Natural killer cell treated with Interleukin-12 subunit alpha and Interleukin-12 subunit beta and Interleukin-15 and Interleukin-18, amount 100 ng/mL, for 72 hours (primary cell): ENCODE results near the gene ALDOC. TPM values are rescaled to one million over a fixed set of nuclear protein-coding genes. Genes with fewer than 3 reads are reported as not detected.

Experiments used
- ATAC-seq, 2 donors: fragments of 150-1000 bp; cut with Tn5 transposase in 1 of 2; sonication (Bioruptor Pico), chemical (Tn5 transposase) in 1 of 2; 2 replicates each; pipeline ENCODE4 v1.10.0; 2021
- DNase-seq: peaks from one replicate; pipeline ENCODE4 v3.0.0; 2022; ENCODE audit warnings: low spot score
- H3K27ac Mint-ChIP-seq, 2 donors: 1 replicate in 1 of 2; 2 replicates in 1 of 2; pipeline ENCODE4 v1.8.0; 2022; ENCODE audit warnings: mixed read lengths in 2 of 2, mild to moderate bottlenecking in 1 of 2, moderate library complexity in 1 of 2
- H3K27me3 Mint-ChIP-seq, 2 donors: 1 replicate in 1 of 2; 2 replicates in 1 of 2; pipeline ENCODE4 v1.8.0; 2022; ENCODE audit warnings: mixed read lengths in 2 of 2
- H3K36me3 Mint-ChIP-seq: one replicate; pipeline ENCODE4 v1.8.0; 2022; ENCODE audit warnings: mixed read lengths
- H3K4me1 Mint-ChIP-seq, 2 donors: 1 replicate in 1 of 2; 2 replicates in 1 of 2; pipeline ENCODE4 v1.8.0; 2022; ENCODE audit warnings: low read depth in 2 of 2, mixed read lengths in 2 of 2, mild to moderate bottlenecking in 1 of 2
- H3K4me3 Mint-ChIP-seq: one replicate; pipeline ENCODE4 v1.8.0; 2022; ENCODE audit warnings: mixed read lengths
- H3K9me3 Mint-ChIP-seq: 2 replicates; pipeline ENCODE4 v1.8.0; 2022; ENCODE audit warnings: mixed read lengths
- total RNA-seq, 2 donors: library from RNA; stranded (reverse); gene quantifications; one replicate each; pipeline ENCODE4 v1.2.3, GENCODE V29; 2022

ALDOC gene
- total RNA-seq, 2 donors from 2014 or later, result 36.8 to 164 TPM

DNA sequence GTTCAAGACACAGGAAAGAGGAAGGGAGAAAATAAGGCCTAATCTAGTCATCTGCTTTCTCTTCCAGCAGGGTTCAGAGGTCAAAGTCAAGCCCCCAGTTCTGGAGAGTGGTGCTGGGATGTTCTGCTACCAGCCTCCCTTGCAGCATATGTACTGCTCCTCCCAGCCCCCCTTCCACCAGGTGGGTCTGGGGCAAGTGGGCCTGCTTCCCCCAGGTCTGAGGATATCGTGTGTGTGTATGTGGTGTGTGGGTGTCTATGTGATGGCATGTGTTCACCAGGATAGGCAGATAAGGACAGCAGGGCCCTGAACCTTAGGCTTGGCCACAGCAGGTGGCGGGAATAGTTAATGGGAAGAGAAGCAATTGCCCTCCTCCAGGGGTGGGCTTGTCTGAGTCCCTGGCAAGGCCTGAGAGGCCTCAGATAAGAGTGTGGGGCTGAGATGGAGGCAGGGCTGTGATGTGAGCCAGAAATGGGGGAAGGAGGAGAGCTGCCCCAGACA lies 49.5 kb downstream of the ALDOC start:
- Mint-ChIP-seq H3K4me3 (no peak overlapping the region), H3K27ac (no peak overlapping the region), H3K9me3 (no peaks in the 10 kb centered on the region), H3K36me3 (no peaks in the 10 kb centered on the region), H3K4me1 (no peaks in the 10 kb centered on the region), H3K27me3 (no peaks in the 10 kb centered on the region)
- ATAC-seq, result no peak
- DNase-seq, result no peak

DNA sequence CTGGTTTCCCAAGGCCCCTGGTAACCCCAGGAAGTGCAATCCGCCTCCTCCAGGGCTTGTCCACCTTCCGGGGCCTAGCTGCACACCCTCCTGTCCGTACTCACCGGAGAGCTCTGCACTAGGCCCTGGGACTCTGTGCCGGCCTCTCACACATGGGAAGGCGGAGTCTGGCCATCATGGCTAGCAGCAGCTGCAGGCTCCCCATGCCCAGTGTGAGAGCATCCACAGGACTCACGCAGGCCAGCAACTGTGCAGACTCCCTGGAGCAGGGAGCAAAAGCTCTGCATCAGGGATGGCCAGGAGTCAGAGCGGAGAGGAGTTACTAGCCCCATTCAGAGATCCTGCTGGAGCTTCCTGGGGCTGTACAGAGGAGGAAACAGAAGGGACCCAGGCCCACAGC lies 50.3 kb downstream of the ALDOC start:
- Mint-ChIP-seq H3K9me3 (no peaks in the 10 kb centered on the region), H3K27me3 (no peaks in the 10 kb centered on the region), H3K36me3 (no peaks in the 10 kb centered on the region), H3K27ac (no peak overlapping the region), H3K4me3 (no peak overlapping the region), H3K4me1 (no peaks in the 10 kb centered on the region)
- no peak for DNase-seq
- ATAC-seq, result no peak

DNA sequence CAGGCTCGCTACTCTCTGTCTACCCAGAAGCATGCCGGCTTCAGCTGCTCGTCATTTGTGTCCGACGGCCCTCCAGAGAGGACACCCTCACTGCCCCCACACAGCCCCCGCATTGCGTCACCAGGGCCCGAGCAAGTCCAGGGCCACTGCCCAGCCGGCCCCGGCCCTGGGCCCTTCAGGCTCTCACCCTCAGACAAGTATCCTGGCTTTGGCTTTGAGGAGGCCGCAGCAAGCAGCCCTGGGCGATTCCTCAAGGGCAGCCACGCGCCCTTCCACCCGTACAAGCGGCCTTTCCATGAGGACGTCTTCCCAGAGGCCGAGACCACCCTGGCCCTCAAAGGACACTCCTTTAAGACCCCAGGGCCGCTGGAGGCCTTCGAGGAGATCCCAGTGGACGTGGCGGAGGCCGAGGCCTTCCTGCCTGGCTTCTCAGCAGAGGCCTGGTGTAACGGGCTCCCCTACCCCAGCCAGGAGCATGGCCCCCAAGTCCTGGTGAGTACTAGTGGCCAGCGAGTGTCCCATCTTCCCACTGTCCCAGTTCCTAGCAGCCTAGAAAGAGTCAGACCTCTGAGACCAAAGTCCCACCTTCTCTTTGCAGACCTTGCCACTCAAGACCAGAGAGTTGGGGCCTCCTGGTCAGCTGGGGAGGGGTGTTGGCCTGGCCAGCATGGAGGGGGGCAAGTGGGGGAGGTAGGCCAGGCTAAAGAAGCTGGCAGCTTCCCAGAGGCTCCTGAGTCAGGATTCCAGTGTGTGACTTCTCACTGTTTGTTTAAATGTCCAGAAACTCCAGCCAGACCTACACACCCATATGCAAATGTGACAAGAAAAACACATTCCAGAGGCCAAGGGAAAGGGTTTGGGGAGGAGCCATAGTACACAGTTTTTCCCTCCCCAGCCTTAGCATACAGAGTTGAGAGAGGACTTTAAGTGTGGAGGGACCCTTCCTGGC lies 51.9 kb downstream of the ALDOC start:
- Mint-ChIP-seq H3K36me3 (no peaks in the 10 kb centered on the region), H3K27me3 (no peaks in the 10 kb centered on the region), H3K4me1 (no peaks in the 10 kb centered on the region), H3K27ac (no peak overlapping the region), H3K9me3 (no peaks in the 10 kb centered on the region), H3K4me3 (no peak overlapping the region)
- ATAC-seq (no peak), DNase-seq (no peak)

DNA sequence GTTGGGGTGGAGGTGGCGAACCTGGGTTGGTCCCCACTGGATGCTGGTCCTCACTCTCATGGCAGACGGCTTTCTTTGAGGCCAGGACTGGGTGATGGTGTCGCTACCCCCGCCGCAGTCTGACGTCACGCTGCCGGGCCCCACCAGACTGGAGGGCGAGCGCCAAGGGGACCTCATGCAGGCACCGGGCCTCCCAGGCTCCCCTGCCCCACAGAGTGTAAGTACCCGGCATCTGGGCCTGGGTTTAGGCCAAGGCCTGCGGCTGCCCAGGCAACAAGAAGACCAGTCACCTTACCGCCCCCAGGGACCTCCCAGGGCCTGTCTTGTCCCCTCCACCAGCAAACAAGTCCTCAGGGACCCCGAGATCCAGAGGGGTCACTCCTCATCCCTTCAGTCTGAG lies 52.8 kb downstream of the ALDOC start:
- Mint-ChIP-seq H3K4me1 (no peaks in the 10 kb centered on the region), H3K27me3 (peaks cover 0 to 2% of the 10 kb centered on the region in 2 donors), H3K4me3 (no peak overlapping the region), H3K9me3 (no peaks in the 10 kb centered on the region), H3K27ac (no peak overlapping the region), H3K36me3 (no peaks in the 10 kb centered on the region)
- DNase-seq (no peak), ATAC-seq (no peak)

DNA sequence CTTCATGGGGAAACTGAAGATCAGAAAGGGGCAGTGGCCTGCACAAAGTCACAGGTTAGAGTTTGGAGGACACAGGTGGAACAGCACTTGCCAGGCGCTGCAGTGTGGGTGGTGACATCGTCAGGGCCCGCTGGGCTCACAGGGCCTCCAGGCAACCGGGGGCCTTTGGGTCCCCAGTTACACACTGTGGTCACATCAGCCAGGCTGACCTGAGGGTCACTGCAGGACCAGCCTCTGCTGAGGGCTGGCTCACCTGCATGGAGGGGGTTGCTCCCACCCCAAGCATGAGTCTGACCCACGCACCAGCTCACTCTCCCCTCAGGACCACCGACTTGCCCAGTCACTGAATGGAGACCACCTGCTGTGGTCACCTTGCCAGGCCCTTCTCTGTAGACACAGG lies 53.5 kb downstream of the ALDOC start:
- Mint-ChIP-seq H3K9me3 (no peaks in the 10 kb centered on the region), H3K27me3 (peaks cover 0 to 2% of the 10 kb centered on the region in 2 donors), H3K27ac (no peak overlapping the region), H3K4me1 (no peaks in the 10 kb centered on the region), H3K36me3 (no peaks in the 10 kb centered on the region), H3K4me3 (no peak overlapping the region)
- DNase-seq (no peak), ATAC-seq (no peak)

Other genes with a start within 250 kb of the ALDOC start
- 10 to 100 TPM; 17.7 to 18.2 TPM for gene IFT20, start 241.4 kb downstream of the ALDOC start, total RNA-seq
- 10 to 100 TPM; 20.4 to 24.9 TPM for gene TNFAIP1, start 241.1 kb downstream of the ALDOC start, total RNA-seq
- gene POLDIP2, start 219.4 kb downstream of the ALDOC start, total RNA-seq, result 100 to 1,000 TPM in 1 of 2 donors, 10 to 100 TPM in 1; 74.9 to 122 TPM
- not detected for gene SEBOX, start 211.7 kb downstream of the ALDOC start, total RNA-seq
- 1 to 10 TPM in 1 of 2 donors, under 1 TPM in 1; 0.52 to 1.3 TPM for gene VTN, start 206.6 kb downstream of the ALDOC start, total RNA-seq
- 10 to 100 TPM; 29.4 to 46.2 TPM for gene SARM1, start 205.2 kb downstream of the ALDOC start, total RNA-seq
- 1 to 10 TPM; 3.2 to 8.1 TPM for gene SLC46A1, start 170.7 kb downstream of the ALDOC start, total RNA-seq
- gene SLC13A2, start 103.3 kb downstream of the ALDOC start, total RNA-seq, result not detected
- gene FOXN1, start 70.5 kb downstream of the ALDOC start, total RNA-seq, result not detected
- 100 to 1,000 TPM; 104 to 135 TPM for gene UNC119, start 24.3 kb downstream of the ALDOC start, total RNA-seq
- gene PIGS, start 5.4 kb downstream of the ALDOC start, total RNA-seq, result 10 to 100 TPM; 74.9 to 93.2 TPM
- 100 to 1,000 TPM in 1 of 2 donors, 10 to 100 TPM in 1; 80.7 to 198 TPM for gene SPAG5, start 22.1 kb upstream of the ALDOC start, total RNA-seq
- gene RSKR, start 37.3 kb upstream of the ALDOC start, total RNA-seq, result 100 to 1,000 TPM in 1 of 2 donors, 10 to 100 TPM in 1; 34.4 to 108 TPM
- 100 to 1,000 TPM; 184 to 422 TPM for gene BLTP2, start 68.3 kb upstream of the ALDOC start, total RNA-seq
- gene SDF2, start 85.0 kb upstream of the ALDOC start, total RNA-seq, result 10 to 100 TPM; 36.1 to 65.2 TPM
- gene SUPT6H, start 85.3 kb upstream of the ALDOC start, total RNA-seq, result 100 to 1,000 TPM; 118 to 133 TPM
- gene PROCA1, start 135.0 kb upstream of the ALDOC start, total RNA-seq, result 1 to 10 TPM; 3.7 to 4.6 TPM
- 10 to 100 TPM in 1 of 2 donors, 1 to 10 TPM in 1; 8.5 to 25.7 TPM for gene RAB34, start 141.0 kb upstream of the ALDOC start, total RNA-seq
- gene RPL23A, start 143.1 kb upstream of the ALDOC start, total RNA-seq, result 1,000 to 10,000 TPM; 1,264 to 1,439 TPM
- gene TLCD1, start 149.3 kb upstream of the ALDOC start, total RNA-seq, result 1 to 10 TPM; 1.5 to 9.7 TPM
- 10 to 100 TPM in 1 of 2 donors, 1 to 10 TPM in 1; 3.2 to 10.2 TPM for gene NEK8, start 151.9 kb upstream of the ALDOC start, total RNA-seq
- gene TRAF4, start 167.1 kb upstream of the ALDOC start, total RNA-seq, result 100 to 1,000 TPM in 1 of 2 donors, 10 to 100 TPM in 1; 59.7 to 186 TPM